Left colon (tissue), 2 donors: ENCODE data around the gene EPHB2. TPM values are rescaled to one million over a fixed set of nuclear protein-coding genes. Genes with fewer than 3 reads are reported as not detected.
"Not testable (repeated sequence)": the region's sequence is repeated elsewhere in the genome, so short reads cannot be mapped to it uniquely, and the experiment has no call there.

Source experiments
- ATAC-seq: fragments of 200-7000 bp; cut with Tn5 transposase; one replicate; pipeline ENCODE4 v1.9.1; 2020; ENCODE audit warnings: mild to moderate bottlenecking, moderate library complexity
- DNase-seq, 2 donors: peaks; one replicate each; pipeline ENCODE4 v3.0.0-alpha.2; 2020
- intact Hi-C, 2 donors: fragments of 100-400 bp; cut with DNase I in 1 of 2; cut with micrococcal nuclease in 1 of 2; formaldehyde crosslinking; loops; one replicate each; pipeline versions ENCODE4 v1.11.2 to v1.14.0; 2022; cut with DNase I, micrococcal nuclease
- total RNA-seq, 2 donors: library from RNA; stranded (reverse); fragmentation: NEBNext Ultra II Directional; extraction: Animal tissue kit (Norgen Biotek cat#: 25700); gene quantifications; one replicate each; pipeline ENCODE4 v1.2.1, GENCODE V29; 2021
- donor health status: DM: no; HTN: no; CAD: no.
- donor health status: DM: yes; HTN: yes; CAD: no.

Gene EPHB2
- total RNA-seq, 2 donors from 2014 or later = 43.3 to 72.8 TPM

- intact Hi-C loops = no loop called here
- DNase-seq = no peak
- ATAC-seq = no peak
These were observed 111.7 kb downstream of the EPHB2 start for GRCh38 chr1:22822371-22822770.

GRCh38 chr1:22824466-22824865, 113.8 kb downstream of the EPHB2 start:
- intact Hi-C loops = no loop called here

GRCh38 chr1:22824975-22825374, 114.3 kb downstream of the EPHB2 start:
- DNase-seq = no peak
- intact Hi-C loops = no loop called here
- ATAC-seq = no peak

More at GRCh38 chr1:22824466-22824865, 113.8 kb downstream of the EPHB2 start:
- no peak for DNase-seq
- ATAC-seq = no peak

- no peak for DNase-seq
- intact Hi-C loops = no loop called here
- peak; percentile 14 for ATAC-seq
These were observed 115.0 kb downstream of the EPHB2 start for GRCh38 chr1:22825486-22826189.

GRCh38 chr1:22826604-22827580, 116.3 kb downstream of the EPHB2 start:
- ATAC-seq = peak; percentile 37
- intact Hi-C loops = no loop called here
- DNase-seq = peak in 1 of 2 donors; percentile 16

- intact Hi-C loops = no loop called here
- no peak for DNase-seq
- no peak for ATAC-seq
These were observed 117.2 kb downstream of the EPHB2 start for GRCh38 chr1:22827666-22828483.

- DNase-seq (no peak), ATAC-seq (no peak)
- intact Hi-C loops = no loop called here
These were observed 118.1 kb downstream of the EPHB2 start for GRCh38 chr1:22828484-22829308.

- intact Hi-C loops = no loop called here
- no peak for DNase-seq
- no peak for ATAC-seq
These were observed 118.8 kb downstream of the EPHB2 start for GRCh38 chr1:22829309-22829989.

- no peak for ATAC-seq
- intact Hi-C loops = no loop called here
- DNase-seq = no peak
These were observed 119.5 kb downstream of the EPHB2 start for GRCh38 chr1:22830041-22830566.

GRCh38 chr1:22830757-22831340, 120.2 kb downstream of the EPHB2 start:
- ATAC-seq (no peak), DNase-seq (no peak)
- intact Hi-C loops = no loop called here

GRCh38 chr1:22831729-22832413, 121.2 kb downstream of the EPHB2 start:
- intact Hi-C loops = no loop called here
- DNase-seq (peak; percentile 24 to 70), ATAC-seq (peak; percentile 96)

GRCh38 chr1:22832414-22832786, 121.8 kb downstream of the EPHB2 start:
- intact Hi-C loops = no loop called here
- ATAC-seq (peak; percentile 13), DNase-seq (no peak)

- intact Hi-C loops = no loop called here
- DNase-seq (no peak), ATAC-seq (no peak)
These were observed 123.1 kb downstream of the EPHB2 start for GRCh38 chr1:22833699-22834098.

GRCh38 chr1:22834420-22834819, 123.8 kb downstream of the EPHB2 start:
- intact Hi-C loops, ATAC-seq, DNase-seq: not testable (repeated sequence)

GRCh38 chr1:22835636-22836319, 125.1 kb downstream of the EPHB2 start:
- no peak for ATAC-seq
- intact Hi-C loops = no loop called here
- no peak for DNase-seq

- no peak for ATAC-seq
- DNase-seq = no peak
- intact Hi-C loops = no loop called here
These were observed 126.2 kb downstream of the EPHB2 start for GRCh38 chr1:22836850-22837249.
